HG03378 (cell line): Measurements from ENCODE around the gene CNTNAP2.
"Not testable (repeated sequence)": the region's sequence is repeated elsewhere in the genome, so short reads cannot be mapped to it uniquely, and the experiment has no call there.

Source experiments
- ATAC-seq: cut with Tn5 transposase; IDR thresholded peaks from one replicate; pipeline ENCODE4 v1.9.1; 2021; ENCODE audit warnings: mild to moderate bottlenecking, moderate library complexity; ENCODE audit not compliant: unreplicated experiment

CNTNAP2 gene

DNA sequence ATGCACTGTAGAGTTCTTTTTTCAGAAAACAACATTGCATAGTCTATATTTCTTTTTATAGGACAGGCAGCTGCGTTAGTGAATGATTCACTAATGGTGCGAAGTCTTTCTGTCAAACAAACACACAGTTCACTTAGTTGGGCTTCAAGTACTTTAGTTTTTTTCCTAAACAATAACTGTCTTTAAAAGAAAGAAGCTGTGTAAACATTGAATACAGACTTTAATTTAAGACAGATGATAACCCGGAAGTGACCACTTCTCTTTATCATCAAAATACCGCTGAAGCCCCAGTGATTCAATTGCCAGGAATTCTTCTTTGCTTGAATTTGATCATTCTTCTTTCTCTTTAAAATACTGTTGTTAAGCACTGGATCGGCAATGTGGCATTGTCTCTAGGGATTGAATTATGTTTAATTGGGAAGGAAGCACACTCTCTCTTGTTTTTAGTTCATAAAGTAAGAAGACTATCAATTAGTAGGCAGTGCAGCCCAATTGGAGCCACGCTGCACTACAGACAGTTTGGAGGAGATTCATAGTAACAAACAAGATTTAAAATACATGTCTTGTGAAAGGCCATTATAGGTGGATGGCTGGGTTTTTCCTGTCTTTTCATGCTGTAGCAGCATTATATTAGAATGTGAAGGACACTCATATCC, 30.4 kb downstream of the CNTNAP2 start:
- ATAC-seq = no peak

DNA sequence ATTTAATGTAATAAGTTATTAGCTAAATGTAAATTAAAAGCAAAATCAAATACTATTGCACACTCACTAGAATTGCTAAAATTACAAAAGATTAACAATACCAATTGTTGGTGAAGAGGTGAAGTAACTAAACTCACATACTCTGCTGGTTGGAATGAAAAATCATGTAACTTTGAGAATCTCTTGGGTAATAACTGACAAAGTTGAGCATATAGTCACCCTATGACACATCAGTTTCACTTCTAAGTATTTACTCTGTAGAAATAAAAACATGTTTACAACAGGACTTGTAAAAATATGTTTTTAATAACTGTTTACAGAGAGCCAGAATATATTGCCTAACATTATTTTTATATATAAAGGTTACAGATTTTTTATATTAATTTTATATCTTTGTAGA, 33.6 kb downstream of the CNTNAP2 start:
- ATAC-seq = no peak

DNA sequence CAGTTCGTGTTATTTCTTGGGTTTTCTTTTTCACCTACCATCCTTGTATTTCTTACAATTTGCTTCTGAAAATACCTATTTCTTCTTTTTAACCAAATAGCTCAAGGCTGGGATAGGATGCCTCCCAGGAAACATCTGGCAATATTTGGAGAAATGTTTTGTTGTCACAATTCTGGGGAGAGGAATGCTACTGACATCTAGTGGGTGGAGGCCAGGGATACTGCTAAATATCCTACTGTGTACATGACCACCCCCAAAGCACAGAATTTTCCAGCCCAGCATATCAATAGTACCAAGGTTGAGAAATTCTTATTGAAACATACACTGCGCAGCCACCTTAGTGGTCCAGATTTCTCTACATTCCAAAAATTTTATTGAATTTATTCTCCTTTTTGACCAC, 55.5 kb downstream of the CNTNAP2 start:
- ATAC-seq = no peak

DNA sequence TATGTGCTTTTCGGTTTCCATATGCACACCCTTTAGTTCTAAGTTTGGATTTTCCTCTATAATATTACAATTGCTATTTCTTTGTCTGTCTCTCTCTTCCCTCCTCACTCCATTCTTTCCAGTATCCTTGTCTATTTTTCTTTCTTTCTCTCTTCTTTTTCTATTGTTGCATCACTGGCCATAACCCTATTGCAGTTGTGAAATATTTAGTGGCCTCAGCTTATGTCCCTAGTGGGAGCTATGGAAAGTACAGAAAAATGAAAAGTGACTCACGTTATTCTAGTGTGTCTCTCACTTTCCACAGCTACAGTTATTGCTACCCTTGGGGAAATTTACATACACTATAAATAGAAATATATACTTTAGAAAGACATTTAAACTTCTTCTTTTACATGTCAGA, 59.1 kb downstream of the CNTNAP2 start:
- no peak for ATAC-seq

DNA sequence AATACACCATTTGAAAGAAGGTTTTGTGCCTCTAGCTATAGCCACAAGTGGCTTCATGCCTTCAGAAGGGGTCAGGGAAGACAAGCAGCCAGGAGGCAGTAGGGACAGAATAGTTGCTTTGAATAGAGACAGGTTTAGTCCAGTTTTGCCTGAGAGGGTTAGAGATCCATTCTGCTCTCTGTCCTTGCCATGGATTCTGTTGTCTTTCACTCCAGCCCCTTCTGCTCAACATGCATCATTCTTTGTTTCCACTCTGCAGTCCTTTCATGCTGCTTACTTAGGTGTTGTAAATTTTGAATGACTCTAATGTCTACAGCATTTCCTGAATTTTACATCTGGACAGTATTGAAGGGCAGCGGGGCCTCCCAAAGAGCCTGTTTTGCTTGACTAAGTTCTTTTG, 60.3 kb downstream of the CNTNAP2 start:
- no peak for ATAC-seq

DNA sequence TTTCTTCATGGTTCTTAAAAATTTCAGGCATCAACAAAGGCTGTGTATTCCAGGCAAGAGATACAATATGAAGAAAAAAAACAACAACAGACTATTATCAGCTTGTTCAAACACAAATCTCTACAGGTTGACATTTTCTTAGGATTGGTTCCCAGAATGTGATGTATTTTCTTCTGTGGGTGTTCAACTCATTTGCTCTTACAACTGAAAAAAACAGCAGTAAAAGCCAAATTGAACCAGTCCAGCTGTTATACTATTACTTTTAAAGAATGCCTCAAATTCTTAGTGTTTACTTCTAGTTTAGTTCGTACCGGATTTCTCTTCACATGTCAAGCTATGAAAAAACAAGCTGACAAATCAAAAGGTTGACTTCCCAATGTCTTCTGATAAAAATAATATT, 60.7 kb downstream of the CNTNAP2 start:
- no peak for ATAC-seq

DNA sequence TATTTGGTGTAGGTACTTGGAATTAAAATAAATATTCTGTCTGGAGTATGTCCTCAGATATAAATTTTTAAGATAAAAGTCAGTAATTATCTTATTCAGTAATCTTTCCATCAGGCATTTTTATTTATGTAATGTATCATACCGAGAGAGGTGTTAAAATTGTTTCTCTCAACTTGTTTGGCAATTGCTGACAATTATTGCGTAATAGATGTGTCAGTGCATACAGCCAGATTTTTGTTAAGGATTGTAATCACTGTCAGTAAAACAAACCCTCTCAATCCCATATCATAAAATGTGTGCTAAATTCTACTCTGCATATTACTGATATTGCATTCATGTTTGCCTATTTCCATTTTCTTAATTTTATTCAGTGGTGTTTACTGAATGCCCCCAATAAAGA, 69.2 kb downstream of the CNTNAP2 start:
- ATAC-seq = no peak

DNA sequence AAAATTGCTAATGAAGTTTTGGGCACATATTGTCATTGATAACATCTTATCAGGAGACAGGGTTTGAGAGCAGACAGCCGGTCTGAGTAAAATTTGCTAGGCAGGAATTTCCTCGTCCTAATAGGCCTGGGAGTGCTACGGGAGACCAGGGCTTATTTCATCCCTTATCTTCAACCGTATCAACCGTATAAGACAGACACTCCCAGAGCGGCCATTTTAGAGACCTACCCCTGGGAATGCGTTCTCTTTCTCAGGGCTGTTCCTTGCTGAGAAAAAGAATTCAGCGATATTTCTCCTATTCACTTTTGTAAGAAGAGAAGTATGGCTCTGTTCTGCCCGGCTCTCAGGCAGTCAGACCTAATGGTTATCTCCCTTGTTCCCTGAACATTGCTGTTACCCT, 74.8 kb downstream of the CNTNAP2 start:
- ATAC-seq = not testable (repeated sequence)

DNA sequence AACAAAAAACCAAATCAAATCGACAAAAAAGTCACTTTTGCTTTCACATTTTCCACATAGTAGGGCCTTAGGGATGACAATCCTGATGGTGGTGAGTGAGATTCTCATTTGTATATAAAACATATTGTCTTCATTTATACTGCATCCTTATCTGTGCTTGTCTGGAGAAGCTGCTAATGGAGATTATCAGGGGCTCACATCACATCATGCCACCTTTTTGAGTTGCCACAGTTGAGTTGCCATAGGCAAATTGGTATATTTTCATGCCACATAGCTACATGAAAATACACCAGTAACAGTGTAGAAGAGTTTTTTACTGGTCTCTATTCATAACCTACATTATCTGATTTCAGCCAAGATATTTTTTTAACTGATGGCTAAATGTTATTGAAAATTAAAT, 85.3 kb downstream of the CNTNAP2 start:
- no peak for ATAC-seq

DNA sequence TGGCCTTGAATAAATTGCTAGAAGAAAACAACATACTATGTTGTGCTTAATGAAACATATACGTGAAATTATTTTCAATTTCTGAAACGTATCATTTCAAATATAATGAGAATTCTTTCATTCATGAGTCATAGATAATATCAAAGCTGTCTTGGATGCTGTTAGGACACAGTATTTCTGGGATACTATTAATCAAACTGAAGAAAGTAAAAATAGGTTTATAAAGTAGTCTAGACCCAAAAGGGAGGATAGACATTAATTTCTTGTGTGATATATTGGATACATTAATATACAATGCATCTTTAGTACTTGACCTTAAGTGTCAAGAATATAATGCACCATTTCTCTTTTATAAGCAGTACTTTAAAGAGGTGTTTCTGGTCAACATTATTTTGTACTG, 89.7 kb downstream of the CNTNAP2 start:
- ATAC-seq = no peak

DNA sequence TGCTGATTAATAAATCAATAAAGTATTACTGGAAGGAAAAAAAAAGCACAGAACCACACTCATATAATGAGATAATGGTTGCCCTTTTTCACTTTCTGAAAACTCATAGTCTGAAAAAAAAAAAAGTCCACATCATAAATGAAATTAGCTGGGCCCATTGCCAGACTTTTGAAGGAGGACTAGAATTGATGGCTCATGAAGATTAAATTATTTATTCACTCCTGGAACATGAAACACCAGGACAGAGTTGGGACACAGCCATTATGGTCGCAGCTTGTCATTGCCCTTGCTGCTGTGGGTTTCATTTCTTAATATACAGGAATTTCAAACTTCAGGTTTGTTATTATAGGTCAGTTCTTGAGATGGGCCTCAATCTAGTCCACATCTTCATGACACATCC, 91.9 kb downstream of the CNTNAP2 start:
- no peak for ATAC-seq

DNA sequence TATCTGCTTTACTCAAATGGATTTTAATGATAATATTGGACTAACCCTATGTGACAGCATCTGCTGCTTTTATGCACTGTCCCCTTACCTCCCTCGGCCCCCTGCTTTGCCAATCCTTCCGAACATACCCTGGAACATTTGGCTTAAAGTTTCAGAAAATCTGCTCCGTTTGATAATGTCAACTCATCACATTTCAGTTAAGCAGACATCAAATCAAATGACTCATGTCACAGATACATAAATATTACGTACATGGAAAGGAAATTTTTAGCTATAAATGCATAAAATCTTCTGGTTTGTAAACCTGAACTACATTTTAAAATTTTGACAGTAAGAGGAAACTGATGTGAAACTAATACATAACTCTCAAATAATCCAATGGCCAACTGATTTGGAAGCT, 98.2 kb downstream of the CNTNAP2 start:
- no peak for ATAC-seq

DNA sequence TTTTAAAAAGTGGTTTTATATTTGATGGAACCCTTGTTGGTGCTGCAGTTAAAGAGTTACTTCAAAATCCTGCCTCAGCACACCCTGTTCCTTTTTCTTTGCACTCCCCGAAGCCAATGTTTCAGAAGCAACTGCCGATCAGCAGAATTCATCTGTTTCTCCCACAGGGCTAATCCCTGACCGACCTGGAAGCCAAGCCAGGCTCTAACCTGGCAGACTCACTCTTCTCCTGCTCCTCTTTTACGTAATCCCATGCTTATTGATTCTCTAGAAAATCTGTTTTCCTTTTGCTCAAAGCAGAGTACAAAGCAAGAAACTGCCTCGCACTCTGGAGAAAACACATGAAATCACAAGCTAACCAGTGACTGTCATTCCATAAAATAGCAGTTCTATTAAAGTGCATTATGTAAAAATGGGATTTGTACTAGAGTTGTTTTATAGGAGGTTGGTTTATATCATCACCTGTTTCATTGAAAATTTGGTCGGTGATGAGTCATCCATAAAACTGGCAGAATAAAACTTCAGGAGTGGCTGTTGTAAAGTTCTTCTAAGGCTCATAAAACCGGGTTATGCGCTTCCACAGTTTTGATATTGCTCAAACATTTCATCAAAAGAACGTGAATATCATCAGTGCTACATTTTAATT, 99.9 kb downstream of the CNTNAP2 start:
- no peak for ATAC-seq

DNA sequence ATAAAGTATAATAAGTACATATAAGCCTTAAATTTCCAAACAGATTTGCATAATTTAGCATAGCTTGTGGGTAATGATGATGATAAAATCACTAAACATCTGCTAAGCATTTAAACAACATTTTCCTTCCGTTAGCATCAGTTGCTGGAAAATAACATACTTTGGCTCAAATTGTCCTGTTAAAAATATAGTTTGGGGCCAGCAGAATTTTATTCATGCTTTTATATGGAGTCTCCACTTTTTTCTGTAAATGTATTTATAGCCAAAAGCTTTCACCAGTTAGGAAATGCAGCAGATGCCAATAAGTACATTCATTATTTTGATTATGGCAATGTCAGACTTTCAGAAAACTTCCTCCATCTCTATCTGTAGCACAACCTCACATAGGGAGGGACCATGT, 107.2 kb downstream of the CNTNAP2 start:
- no peak for ATAC-seq

DNA sequence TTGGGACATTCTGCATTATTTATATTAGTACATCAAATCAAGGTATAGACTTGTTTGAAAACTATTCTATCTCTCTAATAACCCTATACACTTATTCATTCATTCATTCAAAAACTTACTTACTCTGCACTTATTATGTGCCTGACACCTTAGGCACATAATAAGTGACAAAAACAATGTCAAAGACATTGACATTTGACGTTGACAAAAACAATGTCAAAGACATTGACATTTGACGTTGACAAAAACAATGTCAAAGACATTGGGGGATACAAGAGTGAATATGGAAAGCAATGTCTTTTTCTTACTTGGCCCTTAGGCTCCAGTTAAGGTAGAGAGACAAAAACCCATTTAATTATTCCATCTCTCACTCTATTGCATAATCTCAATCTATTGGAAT, 116.0 kb downstream of the CNTNAP2 start:
- ATAC-seq = no peak

DNA sequence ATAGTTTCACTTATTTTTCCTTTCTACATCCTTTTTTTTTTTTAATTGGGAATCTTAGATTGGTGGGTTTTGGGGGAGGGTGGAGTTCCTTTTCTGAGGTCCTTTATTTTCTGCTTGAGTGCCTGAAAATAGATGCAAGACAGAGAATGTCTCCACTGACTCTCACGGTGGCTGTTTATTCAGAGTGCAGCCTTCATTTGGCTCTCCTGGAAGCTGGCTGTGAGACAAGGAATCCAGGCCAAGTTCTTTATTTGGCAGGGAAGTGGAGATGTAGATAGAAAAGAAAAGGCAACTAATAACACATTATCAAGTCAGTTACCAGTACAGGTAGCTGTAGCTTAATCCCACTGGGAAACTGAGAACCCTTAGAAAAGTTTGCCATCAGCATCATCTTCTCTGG, 118.6 kb downstream of the CNTNAP2 start:
- no peak for ATAC-seq

DNA sequence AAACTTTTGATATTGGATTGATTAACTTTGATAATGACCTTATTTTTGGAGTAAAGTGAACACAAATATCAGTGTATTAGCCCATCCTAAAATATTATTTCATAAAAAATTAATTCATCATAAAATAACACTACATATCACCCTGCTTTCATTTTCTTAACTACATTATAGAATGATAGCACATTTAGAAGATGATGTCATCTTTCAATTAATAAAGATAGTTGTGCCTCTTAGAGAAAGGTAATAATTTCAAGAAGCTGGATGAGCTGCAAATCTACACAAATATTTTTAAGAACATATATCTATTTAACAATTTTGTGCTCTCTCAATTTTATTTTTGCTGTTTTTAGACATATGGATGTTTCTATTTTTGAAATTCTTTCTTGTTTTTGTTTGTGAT, 126.1 kb downstream of the CNTNAP2 start:
- no peak for ATAC-seq

DNA sequence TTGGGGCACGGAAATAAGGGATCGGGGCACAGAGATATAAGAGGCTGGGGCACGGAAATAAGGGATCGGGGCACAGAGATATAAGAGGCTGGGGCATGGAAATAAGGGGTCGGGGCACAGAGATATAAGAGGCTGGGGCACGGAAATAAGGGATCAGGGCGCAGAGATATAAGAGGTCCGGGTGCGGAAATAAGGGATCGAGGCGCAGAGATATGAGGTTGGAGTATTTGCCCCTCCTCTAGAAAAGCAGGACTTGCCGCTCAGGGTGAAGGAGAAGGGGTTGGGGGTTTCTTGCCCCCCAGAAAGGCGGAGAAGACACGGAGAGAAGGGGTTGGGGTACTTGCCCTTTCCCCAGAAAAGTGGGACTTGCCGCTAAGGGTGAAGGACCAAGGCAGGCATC, 131.4 kb downstream of the CNTNAP2 start:
- not testable (repeated sequence) for ATAC-seq

DNA sequence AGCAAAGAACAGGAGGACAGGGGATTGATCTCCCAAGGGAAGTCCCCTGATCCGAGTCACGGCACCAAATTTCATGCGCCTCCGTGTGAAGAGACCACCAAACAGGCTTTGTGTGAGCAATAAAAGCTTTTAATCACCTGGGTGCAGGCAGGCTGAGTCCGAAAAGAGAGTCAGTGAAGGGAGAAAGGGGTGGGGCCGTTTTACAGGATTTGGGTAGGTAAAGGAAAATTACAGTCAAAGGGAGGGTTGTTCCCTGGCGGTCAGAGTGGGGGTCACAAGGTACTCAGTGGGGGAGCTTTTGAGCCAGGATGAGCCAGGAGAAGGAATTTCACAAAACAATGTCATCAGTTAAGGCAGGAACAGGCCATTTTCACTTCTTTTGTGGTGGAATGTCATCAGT, 132.1 kb downstream of the CNTNAP2 start:
- not testable (repeated sequence) for ATAC-seq

DNA sequence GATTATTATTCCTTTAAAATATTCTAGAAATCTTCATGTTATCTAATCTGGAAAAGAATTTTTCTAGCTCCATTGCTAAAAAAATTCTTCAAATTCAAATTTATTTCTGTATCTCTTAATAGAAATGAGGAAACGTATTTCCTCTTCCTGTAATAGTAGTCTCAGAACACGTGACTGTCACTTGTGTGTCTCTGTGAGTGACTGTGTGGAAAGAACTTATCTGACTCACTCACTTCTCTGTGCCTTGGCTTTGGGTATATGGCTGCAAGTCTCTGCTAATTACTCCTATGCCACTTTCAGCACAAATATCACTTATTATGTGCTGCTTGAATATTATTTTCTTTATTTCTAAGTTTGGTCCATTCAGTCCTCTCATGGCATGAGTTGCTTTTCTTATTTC, 132.7 kb downstream of the CNTNAP2 start:
- ATAC-seq = no peak

DNA sequence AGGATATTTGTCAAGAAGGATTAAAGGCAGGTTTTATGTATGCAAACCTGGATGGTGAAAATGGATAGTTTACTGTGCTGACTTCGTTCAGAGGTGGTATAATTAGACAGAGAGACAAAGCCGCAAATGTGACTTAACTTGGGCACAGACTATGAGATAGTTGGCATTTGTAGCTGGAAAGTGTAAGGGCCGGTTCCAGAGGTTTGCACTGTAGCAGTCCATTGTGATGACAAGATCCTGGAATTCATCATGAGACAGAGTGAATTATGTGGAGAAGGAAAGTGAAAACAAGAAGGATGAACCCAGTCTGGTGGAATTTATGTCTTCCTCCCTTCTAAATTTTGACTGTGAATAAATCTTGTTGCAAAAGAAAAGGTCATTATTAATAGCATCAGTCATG, 139.0 kb downstream of the CNTNAP2 start:
- no peak for ATAC-seq

DNA sequence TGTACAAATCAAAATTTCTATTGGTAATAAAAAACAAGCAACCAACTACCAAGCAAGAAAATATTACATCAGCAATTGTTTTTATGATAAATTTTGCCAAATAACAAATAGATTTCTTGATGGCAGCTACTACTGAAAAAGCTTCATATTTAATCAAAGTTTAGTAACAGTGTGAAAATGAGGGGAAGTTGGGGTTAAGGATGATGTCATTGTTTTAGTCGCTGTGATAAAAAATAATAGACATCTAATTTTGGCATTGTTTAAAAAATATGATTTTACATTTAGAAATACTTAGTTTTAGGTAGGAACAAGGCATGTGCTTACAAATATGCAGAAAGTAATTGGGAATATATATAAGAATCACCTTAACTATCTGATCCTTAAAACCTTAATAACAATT, 145.9 kb downstream of the CNTNAP2 start:
- no peak for ATAC-seq

DNA sequence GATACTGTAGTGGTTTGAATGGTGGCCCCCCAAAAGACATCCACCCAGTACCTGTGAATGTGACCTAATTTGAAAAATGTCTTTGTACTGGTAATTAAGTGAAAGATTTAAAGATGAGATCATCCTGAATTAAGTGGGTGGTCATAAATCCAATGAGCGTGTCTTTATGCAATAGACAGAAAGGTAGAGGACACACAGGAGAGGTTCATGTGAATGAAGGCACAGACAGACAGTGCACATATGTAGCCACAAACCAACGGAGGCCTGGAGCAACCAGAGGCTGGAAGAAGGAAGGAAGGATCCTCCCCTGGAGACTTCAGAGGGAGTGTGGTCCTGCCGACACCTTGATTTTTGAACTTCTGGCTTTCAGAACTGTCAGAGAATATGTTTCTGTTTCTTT, 160.3 kb downstream of the CNTNAP2 start:
- no peak for ATAC-seq
